Ishikawa (cell line): ENCODE data around the gene GSDMA.

Experiments used
- CEBPB ChIP-seq: IDR thresholded peaks from 2 replicates; pipeline ENCODE4 v1.6.1; 2012
- CREB1 ChIP-seq: IDR thresholded peaks from 2 replicates; pipeline ENCODE4 v1.6.1; 2012; ENCODE audit warnings: low read depth
- EGR1 ChIP-seq: IDR thresholded peaks from 2 replicates; pipeline ENCODE4 v1.6.1; 2012
- EP300 ChIP-seq: IDR thresholded peaks from 2 replicates; pipeline ENCODE4 v1.6.1; 2012; ENCODE audit warnings: borderline replicate concordance
- FOXM1 ChIP-seq: IDR thresholded peaks from 2 replicates; pipeline ENCODE4 v1.6.1; 2012; ENCODE audit warnings: low read depth, borderline replicate concordance
- NFIC ChIP-seq: IDR thresholded peaks from 2 replicates; pipeline ENCODE4 v1.6.1; 2012
- RAD21 ChIP-seq: IDR thresholded peaks from 2 replicates; pipeline ENCODE4 v1.6.1; 2012; ENCODE audit warnings: low read depth
- REST ChIP-seq: IDR thresholded peaks from 2 replicates; pipeline ENCODE4 v1.6.1; 2012; ENCODE audit warnings: low read depth, mild to moderate bottlenecking
- TAF1 ChIP-seq: IDR thresholded peaks from 2 replicates; pipeline ENCODE4 v1.6.1; 2012; ENCODE audit warnings: low read depth, mild to moderate bottlenecking
- TCF12 ChIP-seq: IDR thresholded peaks from 2 replicates; pipeline ENCODE4 v1.6.1; 2012; ENCODE audit warnings: low read depth
- TEAD4 ChIP-seq: IDR thresholded peaks from 2 replicates; pipeline ENCODE4 v1.6.1; 2012
- YY1 ChIP-seq: IDR thresholded peaks from 2 replicates; pipeline ENCODE4 v1.6.1; 2012; ENCODE audit warnings: low read depth
- TF ChIP-seq, protein P1 (sequence below): IDR thresholded peaks from 2 replicates; pipeline ENCODE4 v1.6.1; 2012

GRCh38 chr17:39996162-39996561 lies 33.4 kb downstream of the GSDMA start:
- TF ChIP-seq NFIC = no peak
- no peak for TF ChIP-seq CREB1
- TF ChIP-seq, protein P1, sequence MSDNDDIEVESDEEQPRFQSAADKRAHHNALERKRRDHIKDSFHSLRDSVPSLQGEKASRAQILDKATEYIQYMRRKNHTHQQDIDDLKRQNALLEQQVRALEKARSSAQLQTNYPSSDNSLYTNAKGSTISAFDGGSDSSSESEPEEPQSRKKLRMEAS = no peak
- TF ChIP-seq TAF1 = no peak
- TF ChIP-seq YY1 = no peak
- no peak for TF ChIP-seq TCF12
- TF ChIP-seq REST = no peak
- no peak for TF ChIP-seq FOXM1
- TF ChIP-seq TEAD4 = no peak
- no peak for TF ChIP-seq EGR1
- no peak for TF ChIP-seq CEBPB
- no peak for TF ChIP-seq EP300
- TF ChIP-seq RAD21 = no peak
